Left kidney (tissue), 2 donors: ENCODE results near the gene HOXB6. TPM values are rescaled to one million over a fixed set of nuclear protein-coding genes. Genes with fewer than 3 reads are reported as not detected.
A peak's percentile ranks its signal among the peaks of the same experiment; 100 is the strongest.

Experiments
- DNase-seq: peaks from one replicate; pipeline ENCODE4 v3.0.0-alpha.2; 2013
- polyA plus RNA-seq: library from polyadenylated mRNA; unstranded; fragments of 120-200 nt; gene quantifications from one replicate; pipeline ENCODE4 v1.2.1, GENCODE V29; 2013; ENCODE audit not compliant: insufficient read length

HOXB6 gene
- polyA plus RNA-seq, 1 donor, result 98.2 TPM

- no peak for DNase-seq
Measured at GRCh38 chr17:48595278-48595999, 9.3 kb downstream of the HOXB6 start.

- no peak for DNase-seq
Measured at GRCh38 chr17:48594538-48595277, 10.1 kb downstream of the HOXB6 start.

GRCh38 chr17:48593840-48594537, 10.8 kb downstream of the HOXB6 start:
- peak; percentile 93 for DNase-seq

- DNase-seq, result no peak
Measured at GRCh38 chr17:48593126-48593829, 11.5 kb downstream of the HOXB6 start, which contains the start of gene HOXB5. Gene HOXB5 (minus strand): TSS chr17:48593779. CDS start chr17:48593682, 97 bp downstream.

GRCh38 chr17:48592577-48592976, 12.2 kb downstream of the HOXB6 start:
- DNase-seq, result no peak

GRCh38 chr17:48592057-48592514, 12.7 kb downstream of the HOXB6 start:
- DNase-seq, result no peak

GRCh38 chr17:48591255-48592056, 13.3 kb downstream of the HOXB6 start:
- DNase-seq, result no peak

GRCh38 chr17:48590607-48591161, 14.1 kb downstream of the HOXB6 start:
- DNase-seq, result no peak

- DNase-seq, result peak; percentile 96
Measured at GRCh38 chr17:48589831-48590606, 14.8 kb downstream of the HOXB6 start, which contains the start of gene HOXB3. Gene HOXB3 (minus strand): TSS chr17:48590241. CDS start chr17:48552474, 37,767 bp downstream.

GRCh38 chr17:48589060-48589830, 15.5 kb downstream of the HOXB6 start:
- DNase-seq, result no peak

- DNase-seq, result no peak
Measured at GRCh38 chr17:48588528-48588927, 16.3 kb downstream of the HOXB6 start.

GRCh38 chr17:48588074-48588415, 16.7 kb downstream of the HOXB6 start:
- DNase-seq, result no peak

- no peak for DNase-seq
Measured at GRCh38 chr17:48587276-48588073, 17.3 kb downstream of the HOXB6 start.

- DNase-seq, result no peak
Measured at GRCh38 chr17:48586355-48587258, 18.2 kb downstream of the HOXB6 start.

- DNase-seq, result no peak
Measured at GRCh38 chr17:48584223-48584741, 20.5 kb downstream of the HOXB6 start.

GRCh38 chr17:48583708-48584222, 21.0 kb downstream of the HOXB6 start:
- DNase-seq, result no peak

GRCh38 chr17:48582750-48583069, 22.1 kb downstream of the HOXB6 start:
- DNase-seq, result no peak
